Thyroid gland (tissue), 4 donors: ENCODE results near the gene PRELID3B.

Source experiments
- CTCF ChIP-seq, 6 experiments: fragments of 200-600 bp in 3 of 6; fragments of 450-650 bp in 3 of 6; sonication (generic) in 3 of 6; IDR thresholded peaks; one replicate each; pipeline ENCODE4 v1.5.1; 2016 to 2019; ENCODE audit warnings: antibody characterized with exemption in 6 of 6, mild to moderate bottlenecking in 2 of 6, inconsistent platforms in 1 of 6, moderate library complexity in 1 of 6
- POLR2A ChIP-seq, 2 donors: fragments of 450-650 bp; IDR thresholded peaks; one replicate each; pipeline ENCODE4 v1.6.1; 2017; ENCODE audit warnings: antibody characterized with exemption in 2 of 2, mild to moderate bottlenecking in 2 of 2, moderate library complexity in 1 of 2

DNA sequence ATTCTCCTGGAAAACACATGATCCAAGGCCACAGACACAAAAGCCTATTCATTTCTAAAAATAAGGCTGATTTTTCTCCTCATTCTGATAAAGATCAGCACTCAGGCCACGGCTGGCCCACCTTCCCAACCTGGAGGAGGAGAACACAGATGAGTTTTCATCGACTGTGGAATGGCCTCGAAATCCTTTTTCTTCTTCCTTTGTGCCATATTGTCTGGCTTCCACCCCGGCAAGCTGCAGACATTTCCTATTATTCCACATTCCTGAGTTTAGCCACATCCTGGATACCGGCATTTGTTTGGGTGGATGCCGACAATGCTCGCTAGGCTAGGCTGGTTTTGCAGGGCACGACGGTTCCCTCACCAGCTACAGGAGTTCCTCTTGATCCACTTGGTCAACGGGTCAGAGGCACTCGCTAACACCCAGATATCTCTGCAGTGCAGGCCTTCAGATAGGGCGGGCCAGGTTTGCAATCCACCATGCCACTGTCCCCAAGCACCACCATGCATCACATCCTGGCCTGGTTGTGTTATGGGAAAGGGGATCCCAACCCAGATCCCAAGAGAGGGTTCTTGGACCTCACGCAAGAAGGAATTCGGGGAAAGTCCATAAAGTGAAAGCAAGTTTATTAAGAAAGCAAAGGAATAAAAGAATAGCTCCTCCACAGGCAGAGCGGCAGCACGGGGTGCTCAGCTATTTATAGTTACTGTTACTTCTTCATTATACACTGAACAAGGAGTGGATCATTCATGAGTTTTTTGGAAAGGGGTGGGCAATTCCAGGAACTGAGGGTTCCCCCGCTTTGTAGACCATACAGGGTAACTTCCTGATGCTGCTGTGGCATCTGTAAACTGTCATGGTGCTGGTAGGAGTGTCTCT is 31.4 kb downstream of the PRELID3B start:
- TF ChIP-seq CTCF (IDR thresholded peaks at IDR 0.05) (no peak), POLR2A (IDR thresholded peaks at IDR 0.05) (no peak)
